HEK293T (cell line): ENCODE results near the gene PRRG1.
"Not testable (repeated sequence)": the region's sequence is repeated elsewhere in the genome, so short reads cannot be mapped to it uniquely, and the experiment has no call there.

ENCODE experiments used
- ARNT ChIP-seq: fragments of 450-650 bp; IDR thresholded peaks from 2 replicates; pipeline ENCODE4 v1.6.1; 2017; ENCODE audit warnings: mild to moderate bottlenecking
- ELF4 ChIP-seq: fragments of 450-650 bp; IDR thresholded peaks from 2 replicates; pipeline ENCODE4 v1.6.1; 2017; ENCODE audit warnings: antibody characterized with exemption

DNA sequence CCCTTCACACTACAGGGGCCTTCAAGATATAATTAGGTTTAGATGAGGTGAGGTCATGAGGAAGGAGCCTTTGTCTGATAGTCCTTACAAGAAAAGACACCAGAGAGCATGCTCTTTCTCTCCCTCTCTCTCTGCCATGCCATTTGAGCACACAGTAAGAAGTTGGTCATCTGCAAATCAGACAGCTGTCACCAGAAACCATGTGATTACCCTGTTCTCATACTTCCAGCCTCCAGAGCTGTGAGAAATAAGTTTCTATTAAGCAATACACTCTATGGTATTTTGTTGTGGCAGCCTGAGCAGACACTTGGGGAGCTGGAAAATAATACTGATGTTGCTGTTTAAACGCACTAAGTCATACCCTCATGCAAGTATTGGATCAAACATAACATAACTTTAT, 148.0 kb downstream of the PRRG1 start:
- TF ChIP-seq ARNT, ELF4: not testable (repeated sequence)
